H1 (cell line): ENCODE data around the gene THRB.

Experiments used
- CEBPB ChIP-seq: IDR thresholded peaks from 2 replicates; pipeline ENCODE4 v1.6.1; 2012; ENCODE audit warnings: low read depth, low read length
- CTCF ChIP-seq, 3 experiments: IDR thresholded peaks; 1 replicate in 2 of 3; 2 replicates in 1 of 3; pipeline versions ENCODE4 v1.5.1 to v1.6.1; 2011; ENCODE audit warnings: low read length in 3 of 3, mild to moderate bottlenecking in 3 of 3, inconsistent platforms in 2 of 3, low read depth in 1 of 3, moderate library complexity in 1 of 3; ENCODE audit not compliant: insufficient read depth in 1 of 3; ENCODE audit errors: control extremely low read depth in 1 of 3
- EZH2 ChIP-seq: fragments of 200-600 bp; sonication (generic); IDR thresholded peaks from 2 replicates; pipeline ENCODE4 v1.7.1; 2012; ENCODE audit warnings: low read depth, mild to moderate bottlenecking, moderate library complexity, low read length, inconsistent platforms; ENCODE audit not compliant: severe bottlenecking
- JUND ChIP-seq: IDR thresholded peaks from 2 replicates; pipeline ENCODE4 v1.6.1; 2011; ENCODE audit warnings: mild to moderate bottlenecking, improper control_type of control experiment, low read length
- KDM1A ChIP-seq: fragments of 200-600, 300-600 bp; sonication (generic); IDR thresholded peaks from 2 replicates; pipeline ENCODE4 v1.7.1; 2016; ENCODE audit warnings: mild to moderate bottlenecking, low read length, borderline replicate concordance
- POLR2A ChIP-seq, 2 experiments: IDR thresholded peaks; 1 replicate in 1 of 2; 2 replicates in 1 of 2; pipeline ENCODE4 v1.6.1; 2011; ENCODE audit warnings: low read depth in 2 of 2, low read length in 2 of 2, mild to moderate bottlenecking in 2 of 2; ENCODE audit errors: control extremely low read depth in 1 of 2
- RAD21 ChIP-seq, 2 experiments: IDR thresholded peaks in 1 of 2; conservative IDR thresholded peaks in 1 of 2; 2 replicates each; pipeline ENCODE4 v1.6.1; 2011; ENCODE audit warnings: low read depth in 2 of 2, low read length in 2 of 2, improper control_type of control experiment in 1 of 2, inconsistent platforms in 1 of 2, mild to moderate bottlenecking in 1 of 2, moderate library complexity in 1 of 2
- RFX5 ChIP-seq: IDR thresholded peaks from 2 replicates; pipeline ENCODE4 v1.6.1; 2011; ENCODE audit warnings: low read depth, low read length, improper control_type of control experiment, borderline replicate concordance
- RNF2 ChIP-seq: fragments of 200-900, 300-1000 bp; sonication (generic); IDR thresholded peaks from 2 replicates; pipeline ENCODE4 v1.7.1; 2016; ENCODE audit warnings: borderline replicate concordance, low read depth, mild to moderate bottlenecking, antibody characterized with exemption, low read length; ENCODE audit not compliant: poor library complexity, severe bottlenecking; ENCODE audit errors: missing control alignments
- TEAD4 ChIP-seq: IDR thresholded peaks from 2 replicates; pipeline ENCODE4 v1.6.1; 2012; ENCODE audit warnings: low read depth, low read length, inconsistent platforms, mixed read lengths
- TF ChIP-seq, protein P1 (sequence below): IDR thresholded peaks from 2 replicates; pipeline ENCODE4 v1.6.1; 2011; ENCODE audit warnings: low read depth, mild to moderate bottlenecking, low read length; ENCODE audit not compliant: insufficient read depth
- TF ChIP-seq, protein P2 (sequence below): IDR thresholded peaks from 2 replicates; pipeline ENCODE4 v1.6.1; 2012; ENCODE audit warnings: inconsistent platforms
- TF ChIP-seq, protein P3 (sequence below): IDR thresholded peaks from 2 replicates; pipeline ENCODE4 v1.6.1; 2011; ENCODE audit warnings: low read length, improper control_type of control experiment

DNA sequence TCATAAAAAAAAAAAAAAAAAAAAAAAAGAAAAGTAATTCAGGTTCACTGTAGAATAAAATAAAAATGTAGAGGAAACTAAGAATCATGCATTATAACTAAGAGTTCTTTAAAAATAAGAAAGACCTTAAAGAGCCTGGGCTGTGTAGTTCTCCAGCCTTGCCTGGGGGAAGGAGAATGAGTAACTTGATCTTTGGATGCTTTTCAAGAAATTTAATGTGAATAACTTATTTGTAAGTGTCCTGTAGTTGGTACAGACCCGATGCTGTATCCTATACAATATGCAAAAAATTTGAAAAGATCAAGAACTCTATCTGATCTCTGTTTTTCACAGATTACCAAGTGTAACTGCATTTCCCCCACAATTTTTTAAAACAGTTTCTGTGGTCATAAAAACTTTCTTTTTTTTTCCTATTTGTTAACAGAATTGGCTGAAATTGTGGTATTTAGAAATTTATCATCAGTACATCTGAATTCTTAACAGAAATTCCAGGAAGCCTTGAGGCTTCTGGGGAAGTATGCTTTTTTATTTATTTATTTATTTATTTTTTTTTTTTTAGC lies 195.3 kb downstream of the THRB start:
- TF ChIP-seq EZH2 (no peak), RFX5 (no peak), JUND (no peak), TEAD4 (no peak), CTCF (IDR thresholded peaks at IDR 0.05; ENCODE audit: control extremely low read depth in 1 of 3, insufficient read depth in 1 of 3, low read depth in 1 of 3, low read length in 3 of 3) (no peak), RAD21 (IDR thresholded peaks at IDR 0.05 in 1 of 2, conservative IDR thresholded peaks at IDR 0.05 in 1 of 2; ENCODE audit: low read depth in 2 of 2, low read length in 2 of 2) (no peak), KDM1A (no peak), CEBPB (no peak), POLR2A (IDR thresholded peaks at IDR 0.05; ENCODE audit: control extremely low read depth in 1 of 2, low read depth in 2 of 2, low read length in 2 of 2) (no peak), RNF2 (no peak)
- TF ChIP-seq, protein P1, sequence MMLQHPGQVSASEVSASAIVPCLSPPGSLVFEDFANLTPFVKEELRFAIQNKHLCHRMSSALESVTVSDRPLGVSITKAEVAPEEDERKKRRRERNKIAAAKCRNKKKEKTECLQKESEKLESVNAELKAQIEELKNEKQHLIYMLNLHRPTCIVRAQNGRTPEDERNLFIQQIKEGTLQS: no peak
- TF ChIP-seq, protein P2, sequence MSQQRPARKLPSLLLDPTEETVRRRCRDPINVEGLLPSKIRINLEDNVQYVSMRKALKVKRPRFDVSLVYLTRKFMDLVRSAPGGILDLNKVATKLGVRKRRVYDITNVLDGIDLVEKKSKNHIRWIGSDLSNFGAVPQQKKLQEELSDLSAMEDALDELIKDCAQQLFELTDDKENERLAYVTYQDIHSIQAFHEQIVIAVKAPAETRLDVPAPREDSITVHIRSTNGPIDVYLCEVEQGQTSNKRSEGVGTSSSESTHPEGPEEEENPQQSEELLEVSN: no peak
- TF ChIP-seq, protein P3, sequence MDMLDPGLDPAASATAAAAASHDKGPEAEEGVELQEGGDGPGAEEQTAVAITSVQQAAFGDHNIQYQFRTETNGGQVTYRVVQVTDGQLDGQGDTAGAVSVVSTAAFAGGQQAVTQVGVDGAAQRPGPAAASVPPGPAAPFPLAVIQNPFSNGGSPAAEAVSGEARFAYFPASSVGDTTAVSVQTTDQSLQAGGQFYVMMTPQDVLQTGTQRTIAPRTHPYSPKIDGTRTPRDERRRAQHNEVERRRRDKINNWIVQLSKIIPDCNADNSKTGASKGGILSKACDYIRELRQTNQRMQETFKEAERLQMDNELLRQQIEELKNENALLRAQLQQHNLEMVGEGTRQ: no peak
